Measurements from ENCODE around the gene TLR6. TPM values are rescaled to one million over a fixed set of nuclear protein-coding genes. Genes with fewer than 3 reads are reported as not detected.

TLR6 gene
- total and polyA plus RNA-seq, 10 of the 15 experiments (the other 5 are each of a cell fraction or from before 2014, with no cell fraction given): 1.1 to 49.4 (median 12.5) TPM

DNA sequence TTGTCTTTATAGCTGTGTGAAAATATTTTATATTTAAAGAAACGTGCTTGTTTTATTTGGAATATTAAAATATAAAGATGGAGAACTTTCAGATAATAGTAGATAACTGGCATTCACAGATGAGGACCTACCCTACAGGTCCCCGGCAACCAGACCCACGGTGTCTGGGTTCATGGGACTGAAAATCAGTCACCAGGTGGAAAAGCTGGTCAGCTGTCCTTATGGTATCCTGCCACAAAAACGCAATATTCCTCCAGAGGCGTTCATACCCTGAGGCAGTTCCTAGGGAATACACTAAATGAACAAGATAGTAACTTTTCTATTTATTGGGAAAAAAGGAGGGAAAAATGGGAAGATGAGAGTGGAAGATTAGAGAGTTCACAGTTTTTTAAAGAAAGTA lies 1.2 kb downstream of the TLR6 start (continued):
- TF ChIP-seq IKZF1 (conservative IDR thresholded peaks at IDR 0.05) (peak; percentile 40; the same call in 1 of the 2 replicates), SUZ12 (IDR thresholded peaks at IDR 0.05; ENCODE audit: unreplicated experiment) (no peak), BRCA1 (IDR thresholded peaks at IDR 0.05; ENCODE audit: low read depth, low read length) (no peak)

DNA sequence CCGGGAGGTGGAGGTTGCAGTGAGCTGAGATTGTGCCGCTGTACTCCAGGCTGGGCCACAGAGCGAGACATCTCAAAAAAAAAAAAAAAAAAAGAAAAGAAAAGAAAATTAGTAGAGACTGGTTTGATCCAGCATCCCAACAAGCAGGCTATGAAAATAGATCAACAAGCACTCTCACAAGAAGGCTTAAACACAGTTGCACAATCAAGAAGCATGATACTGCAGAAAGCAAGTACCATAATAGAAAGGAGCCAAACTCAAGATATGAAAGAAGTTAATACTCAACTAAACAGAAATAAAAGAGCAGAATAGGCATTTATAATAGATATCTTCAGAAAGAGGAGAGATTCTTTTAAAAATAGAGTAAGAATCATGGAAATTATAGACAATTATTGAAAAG lies 10.6 kb downstream of the TLR6 start:
- CTCF ChIA-PET: interaction anchor here (1.3 kb wide), 1 partner anchor 11 kb away, joined by 3 read pairs; no protein-coding TSS in a partner anchor
- FAIRE-seq (no peak), DNase-seq (ENCODE audit: low read depth, low spot score) (no peak), ATAC-seq (no peak)
- H3K27ac ChIP-seq (ENCODE audit: control insufficient read depth, insufficient read depth): no peak overlapping the region
- H3K27me3 ChIP-seq (replicated peaks in 1 of 2; ENCODE audit: control insufficient read depth in 2 of 2, insufficient read depth in 2 of 2, low read length in 1 of 2): no peaks in the 10 kb centered on the region
- peaks cover 5 to 11% of the 10 kb centered on the region in 2 experiments; a peak in 3 of 4 replicates for H3K36me3 ChIP-seq (ENCODE audit: control insufficient read depth in 2 of 2, insufficient read depth in 2 of 2, low read length in 1 of 2)
- WGBS (ENCODE audit: insufficient coverage, insufficient replicate concordance, low lambda C conversion rate, missing lambda C conversion rate): 100% methylated on average over 2 of the region's 3 CpGs
- H2AFZ ChIP-seq (ENCODE audit: control insufficient read depth, low read depth, low read length): no peak overlapping the region
- in situ Hi-C loops (cut with MboI) (no loop called here), intact Hi-C loops (cut with micrococcal nuclease; ENCODE audit: unreplicated experiment) (no loop called here)
- no peak overlapping the region for H3K9ac ChIP-seq (ENCODE audit: control insufficient read depth, insufficient read depth, low read length)
- RAD21 ChIA-PET (ENCODE audit: unreplicated experiment): interaction anchor here (1.2 kb wide), 1 partner anchor 86 kb away, joined by 5 read pairs; no protein-coding TSS in a partner anchor
- H3K79me2 ChIP-seq (ENCODE audit: control insufficient read depth, insufficient read depth, low read length): peaks cover 11% of the 10 kb centered on the region
- H3K9me3 ChIP-seq (replicated peaks; ENCODE audit: control insufficient read depth, insufficient read depth, low read length): peaks cover 5% of the 10 kb centered on the region; the same call in 2 of the 3 replicates
- no TSS peak for BruUV-seq (replicated peaks)
- H3K4me2 ChIP-seq (ENCODE audit: control insufficient read depth, insufficient read depth): no peak overlapping the region
- no peaks in the 10 kb centered on the region for H3K4me1 ChIP-seq (ENCODE audit: control insufficient read depth, insufficient read depth, low read length)
- POLR2A ChIA-PET: interaction anchor here (0.7 to 1.5 kb wide), 3 partner anchors 10 to 66 kb away, joined by 3 to 4 read pairs (median 3); partner anchors contain the start of gene TLR10
- no peaks in the 10 kb centered on the region for H4K20me1 ChIP-seq (ENCODE audit: control insufficient read depth, insufficient read depth)
- no peak overlapping the region for H3K4me3 ChIP-seq
- no peak for TF ChIP-seq BCL11A (IDR thresholded peaks at IDR 0.05; ENCODE audit: low read depth, low read length)
- TF ChIP-seq TBL1XR1 (IDR thresholded peaks at IDR 0.05; ENCODE audit: low read depth, low read length): no peak
- TF ChIP-seq SP1 (IDR thresholded peaks at IDR 0.05; ENCODE audit: low read depth, low read length): no peak
- TF ChIP-seq CBX5 (IDR thresholded peaks at IDR 0.05; ENCODE audit: low read depth): no peak
- TF ChIP-seq TARDBP (IDR thresholded peaks at IDR 0.05; ENCODE audit: borderline replicate concordance): no peak
- TF ChIP-seq GATAD2B (conservative IDR thresholded peaks at IDR 0.05; ENCODE audit: low read depth): no peak
- no peak for TF ChIP-seq NFYB (IDR thresholded peaks at IDR 0.05; ENCODE audit: insufficient read depth, low read depth, low read length)
- SMC1A ChIA-PET (ENCODE audit: uncharacterized antibody, unreplicated experiment): interaction anchor here (1.1 to 1.3 kb wide), 2 partner anchors 11 to 24 kb away, joined by 4 to 6 read pairs; no protein-coding TSS in a partner anchor
